ENCODE results near the gene PPP6R3. TPM values are rescaled to one million over a fixed set of nuclear protein-coding genes. Genes with fewer than 3 reads are reported as not detected.

The PPP6R3 gene
- total and polyA plus RNA-seq, 2 of the 8 experiments (the other 6 are each of a cell fraction or from before 2014, with no cell fraction given) = 44.6 to 150 TPM

GRCh38 chr11:68527585-68527984, 67.0 kb downstream of the PPP6R3 start:
- no peak overlapping the region for H3K18ac ChIP-seq (ENCODE audit: extremely low read depth, low read length)
- H3K79me2 ChIP-seq (ENCODE audit: control insufficient read depth in 1 of 2, insufficient read depth in 2 of 2, low read length in 2 of 2) = peaks cover 0 to 93% of the 10 kb centered on the region in 2 experiments; a peak in 3 of 4 replicates
- no peaks in the 10 kb centered on the region for H3K9me3 ChIP-seq (ENCODE audit: insufficient read depth in 2 of 2, low read depth in 1 of 2, low read length in 1 of 2)
- ChIA-PET POLR2A (ENCODE audit: partially characterized antibody) (no interaction called here), CTCF (ENCODE audit: partially characterized antibody) (interaction anchor here (0.6 to 1.5 kb wide), 2 partner anchors 8 to 17 kb away, joined by 3 to 7 read pairs; no protein-coding TSS in a partner anchor)
- DNase-seq (ENCODE audit: low read depth in 1 of 2, low spot score in 2 of 2) (no peak), FAIRE-seq (no peak)
- no peak overlapping the region for H3K14ac ChIP-seq (ENCODE audit: insufficient read length)
- peaks cover 17% of the 10 kb centered on the region for H3K79me1 ChIP-seq (ENCODE audit: low read depth, low read length)
- no peak overlapping the region for H3K27ac ChIP-seq (ENCODE audit: low read depth, low read length)
- peaks cover 5 to 31% (median 14%) of the 10 kb centered on the region in 4 experiments for H3K36me3 ChIP-seq (ENCODE audit: control insufficient read depth in 2 of 4, insufficient read depth in 4 of 4, low read length in 3 of 4)
- H3K23ac ChIP-seq (ENCODE audit: insufficient read length) = no peak overlapping the region
- no peak overlapping the region for H3K9ac ChIP-seq (replicated peaks in 1 of 4; ENCODE audit: extremely low read depth in 1 of 4, low read depth in 3 of 4, low read length in 3 of 4)
- no peak overlapping the region for H3K56ac ChIP-seq (replicated peaks; ENCODE audit: insufficient read length, low read depth, low read length)
- H2BK20ac ChIP-seq (ENCODE audit: low read length) = no peak overlapping the region
- H4K20me1 ChIP-seq (replicated peaks in 1 of 2; ENCODE audit: control insufficient read depth in 1 of 2, insufficient read depth in 2 of 2, low read length in 2 of 2) = peaks cover 11 to 19% of the 10 kb centered on the region in 2 experiments
- H4K5ac ChIP-seq (ENCODE audit: insufficient read length, low read depth, low read length) = no peak overlapping the region
- no peak overlapping the region for H2AFZ ChIP-seq (ENCODE audit: low read length)
- TF ChIP-seq KDM4A (IDR thresholded peaks at IDR 0.05; ENCODE audit: low read depth, low read length, severe bottlenecking) (no peak), CHD1 (IDR thresholded peaks at IDR 0.05; ENCODE audit: low read depth, low read length) (no peak), POLR2A (IDR thresholded peaks at IDR 0.05; ENCODE audit: control extremely low read depth in 1 of 2, low read depth in 2 of 2, low read length in 2 of 2) (no peak), ATF2 (IDR thresholded peaks at IDR 0.05; ENCODE audit: low read length) (no peak), SIN3A (conservative IDR thresholded peaks at IDR 0.05 in 1 of 2, IDR thresholded peaks at IDR 0.05 in 1 of 2; ENCODE audit: low read depth in 1 of 2, low read length in 2 of 2) (no peak), TAF7 (optimal IDR thresholded peaks at IDR 0.05; ENCODE audit: borderline replicate concordance, low read depth, low read length) (no peak)
- no peak overlapping the region for H2BK15ac ChIP-seq (ENCODE audit: low read length)
- H4K8ac ChIP-seq (ENCODE audit: extremely low read depth, insufficient read depth, low read length) = no peak overlapping the region; the same call in 1 of the 2 replicates
- peaks cover 0 to 3% (median 0%) of the 10 kb centered on the region in 4 experiments; a peak in 2 of 7 replicates for H3K4me1 ChIP-seq (replicated peaks in 1 of 4; ENCODE audit: control insufficient read depth in 3 of 4, insufficient read depth in 4 of 4, low read length in 3 of 4)
- H3K23me2 ChIP-seq (ENCODE audit: low read depth, low read length) = no peaks in the 10 kb centered on the region
- WGBS, 2 experiments (ENCODE audit: extremely low coverage in 1 of 2, insufficient coverage in 1 of 2, insufficient read length in 1 of 2, insufficient replicate concordance in 2 of 2, low coverage in 1 of 2, low lambda C conversion rate in 2 of 2, missing lambda C conversion rate in 1 of 2) = 94% methylated on average over 4 of the region's 4 CpGs; no CpG with 5 or more reads in 1 of the 2 experiments
- no peak overlapping the region for H3K4ac ChIP-seq (replicated peaks; ENCODE audit: insufficient read length, low read depth, low read length)
- H3K4me2 ChIP-seq (ENCODE audit: insufficient read depth in 1 of 2, low read depth in 2 of 2, low read length in 2 of 2) = no peak overlapping the region
- H2BK5ac ChIP-seq (ENCODE audit: low read depth, low read length) = no peak overlapping the region; the same call in 1 of the 2 replicates
- no peaks in the 10 kb centered on the region for H3K27me3 ChIP-seq (replicated peaks in 1 of 4; ENCODE audit: control insufficient read depth in 3 of 4, extremely low read depth in 1 of 4, insufficient read depth in 3 of 4, low read length in 3 of 4)
- H4K91ac ChIP-seq (replicated peaks; ENCODE audit: insufficient read length, low read length) = no peak overlapping the region
- H2AK5ac ChIP-seq (ENCODE audit: low read depth, low read length) = no peak overlapping the region
- no peak overlapping the region for H3K4me3 ChIP-seq (ENCODE audit: extremely low read depth in 1 of 4, insufficient read depth in 2 of 4, low read depth in 3 of 4, low read length in 4 of 4)
- H2BK12ac ChIP-seq (ENCODE audit: low read depth, low read length) = no peak overlapping the region
- no peak overlapping the region for H2BK120ac ChIP-seq (replicated peaks; ENCODE audit: low read depth, low read length)
